ENCODE results near the gene NEB.
"Not testable (repeated sequence)": the region's sequence is repeated elsewhere in the genome, so short reads cannot be mapped to it uniquely, and the experiment has no call there.

Gene NEB

DNA sequence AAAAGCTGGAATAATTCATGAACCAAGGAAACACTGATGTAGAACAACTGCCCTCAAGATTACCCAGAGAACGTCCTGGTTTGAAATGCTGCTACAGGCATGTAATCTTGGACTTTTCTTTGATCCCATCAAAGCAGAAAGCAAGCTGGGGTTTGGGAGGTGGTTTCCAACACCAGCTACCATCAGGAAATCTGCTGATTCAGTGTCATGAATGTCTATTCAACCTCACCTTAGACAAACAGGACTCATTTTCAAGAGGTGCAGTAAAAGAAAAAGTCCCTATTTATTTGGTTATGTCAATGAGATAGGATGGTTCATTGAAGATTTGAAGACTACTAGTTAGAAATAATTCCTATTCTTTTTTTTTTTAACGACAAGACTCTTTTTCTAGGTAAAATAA, 72.7 kb downstream of the NEB start:
- TF ChIP-seq POLR2A (IDR thresholded peaks at IDR 0.05; ENCODE audit: low read depth, low read length) = no peak

DNA sequence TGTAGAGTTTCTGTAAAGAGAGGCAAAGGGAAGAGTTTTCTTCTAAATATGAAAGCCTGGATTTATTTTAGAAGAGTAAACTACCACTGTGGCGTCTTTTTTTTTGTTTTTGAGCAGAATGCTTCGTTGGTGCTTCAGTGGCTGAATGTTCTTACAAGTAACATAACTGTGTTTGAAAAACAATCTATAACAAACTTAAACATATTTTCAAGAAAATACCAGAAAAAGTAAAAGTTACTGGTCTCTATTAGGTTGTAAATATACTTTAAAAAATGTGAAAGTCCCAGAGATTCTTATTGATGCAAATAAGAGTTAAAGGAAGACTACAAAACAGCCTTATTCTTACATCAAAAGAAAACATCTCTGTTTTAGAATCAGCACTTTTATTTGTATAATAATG, 76.2 kb downstream of the NEB start:
- TF ChIP-seq POLR2A (IDR thresholded peaks at IDR 0.05; ENCODE audit: low read depth, low read length) = no peak

More for the DNA sequence above, 72.7 kb downstream of the NEB start:
- DNase-seq (ENCODE audit: insufficient read length, low spot score) = no peak
- FAIRE-seq = no peak

DNA sequence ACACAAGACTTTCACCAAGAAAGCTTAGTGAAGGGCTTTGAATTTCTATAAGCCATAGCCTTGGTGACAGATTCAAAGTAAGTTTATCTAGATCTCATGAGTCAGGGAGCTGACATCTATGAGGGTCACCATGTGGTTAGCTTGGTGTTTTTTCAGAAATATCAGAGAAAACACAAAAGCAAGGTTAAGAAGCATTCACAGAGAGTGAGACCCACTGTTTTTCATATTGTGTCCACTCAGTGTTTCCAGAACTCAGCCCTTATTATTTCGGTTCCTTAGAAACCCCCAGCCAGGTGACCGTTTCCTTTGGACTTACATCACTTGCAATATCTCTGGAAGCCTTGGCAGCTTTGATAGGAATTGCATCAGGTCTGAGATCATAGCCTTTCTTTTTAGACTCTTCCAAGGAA, 76.6 kb downstream of the NEB start:
- DNase-seq (ENCODE audit: insufficient read length, low spot score) (no peak), FAIRE-seq (no peak)
- TF ChIP-seq POLR2A (IDR thresholded peaks at IDR 0.05; ENCODE audit: low read depth, low read length) = no peak

More for the DNA sequence above, 76.2 kb downstream of the NEB start:
- FAIRE-seq (no peak), DNase-seq (ENCODE audit: insufficient read length, low spot score) (no peak)

DNA sequence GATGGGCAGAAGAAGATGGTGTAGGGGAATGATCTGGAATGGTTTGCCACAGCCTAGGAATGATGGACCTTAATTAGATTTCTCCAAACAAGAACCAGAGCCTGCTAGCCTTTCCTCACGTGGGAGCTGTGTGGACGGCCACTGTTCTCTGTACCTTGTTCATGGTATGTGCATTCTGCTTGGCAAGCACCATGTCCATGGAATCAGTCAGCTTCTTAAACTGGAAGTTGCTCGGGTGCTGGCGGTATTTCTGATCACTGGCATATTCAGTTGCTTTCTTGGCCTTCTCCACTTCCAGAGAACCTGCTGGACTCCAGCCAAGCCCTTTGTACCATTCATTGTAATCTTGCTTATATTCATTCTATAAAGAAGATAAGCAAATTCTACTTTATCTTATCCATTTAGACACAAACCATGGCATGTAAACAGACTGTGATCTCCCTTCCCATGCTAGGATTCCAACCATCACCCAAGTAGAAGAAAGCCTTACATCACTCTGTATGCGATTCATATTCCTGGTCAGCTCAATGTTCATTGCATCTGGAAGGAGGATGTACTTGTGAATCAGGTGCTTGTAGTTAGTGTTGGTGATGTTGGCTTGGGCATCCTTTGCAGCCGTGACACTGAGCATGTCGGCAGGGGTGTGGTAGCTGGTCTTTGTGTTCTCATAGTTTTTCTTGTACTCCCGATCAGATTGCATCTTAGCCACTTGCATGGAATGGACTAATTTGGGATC, 78.4 kb downstream of the NEB start:
- DNase-seq (ENCODE audit: insufficient read length, low spot score) (no peak), FAIRE-seq (no peak)
- TF ChIP-seq POLR2A (IDR thresholded peaks at IDR 0.05; ENCODE audit: low read depth, low read length) = no peak

DNA sequence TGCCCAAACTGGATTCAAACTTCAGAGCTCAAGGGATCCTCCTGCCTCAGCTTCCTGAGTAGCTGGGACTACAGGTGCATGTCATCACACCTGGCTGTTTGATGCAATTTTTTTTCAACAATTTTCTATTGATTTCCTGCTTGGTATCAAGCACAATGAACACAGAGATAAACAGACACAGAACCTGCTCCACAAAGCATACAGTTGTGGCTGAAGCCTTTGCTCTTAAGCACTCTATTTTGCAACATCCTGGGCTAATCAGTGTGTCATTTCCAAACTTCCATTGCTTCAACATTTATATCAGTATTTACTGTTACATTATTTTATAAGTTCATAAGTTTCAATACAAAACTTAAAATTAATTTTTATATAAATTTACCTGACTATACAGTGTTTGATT, 79.4 kb downstream of the NEB start:
- DNase-seq (ENCODE audit: insufficient read length, low spot score) = no peak
- FAIRE-seq = no peak
- TF ChIP-seq POLR2A (IDR thresholded peaks at IDR 0.05; ENCODE audit: low read depth, low read length) = no peak

DNA sequence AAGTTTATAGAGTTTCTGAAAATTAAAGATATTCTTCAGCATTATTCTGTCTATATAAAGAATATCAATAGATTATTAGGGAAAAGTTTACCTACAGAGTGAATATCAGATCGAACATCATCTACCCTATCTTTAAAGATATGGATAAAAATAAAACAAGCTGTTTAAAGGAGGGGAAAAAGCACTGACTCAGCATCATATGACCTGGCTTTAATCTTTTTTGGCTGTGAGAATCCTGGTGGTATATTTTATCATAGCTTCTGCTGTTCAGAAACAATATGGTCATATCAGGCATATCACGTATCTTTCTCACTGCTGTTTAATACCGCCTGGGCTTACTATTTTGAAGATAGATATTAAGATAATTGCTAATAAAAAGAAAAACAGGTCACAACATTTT, 80.2 kb downstream of the NEB start:
- no peak for TF ChIP-seq POLR2A (IDR thresholded peaks at IDR 0.05; ENCODE audit: low read depth, low read length)
- FAIRE-seq (no peak), DNase-seq (ENCODE audit: insufficient read length, low spot score) (no peak)

DNA sequence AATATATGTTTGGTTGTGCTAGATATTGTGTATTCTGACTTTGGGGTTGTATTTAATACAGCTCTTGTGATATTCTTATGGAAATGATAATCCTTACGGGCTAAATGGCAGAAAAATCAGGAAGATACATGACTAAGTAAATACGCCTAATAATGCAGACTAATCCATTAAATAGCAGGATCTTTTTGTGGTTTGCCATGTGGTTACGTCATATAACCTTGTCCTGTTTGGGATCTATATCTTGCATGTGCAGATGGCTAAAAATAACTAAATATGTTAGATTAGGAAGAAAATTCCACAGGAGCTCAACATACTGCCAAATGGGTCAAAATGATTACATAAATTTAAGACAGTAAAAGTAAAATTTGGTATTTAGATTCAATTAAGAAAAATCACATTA, 83.0 kb downstream of the NEB start:
- no peak for FAIRE-seq

DNA sequence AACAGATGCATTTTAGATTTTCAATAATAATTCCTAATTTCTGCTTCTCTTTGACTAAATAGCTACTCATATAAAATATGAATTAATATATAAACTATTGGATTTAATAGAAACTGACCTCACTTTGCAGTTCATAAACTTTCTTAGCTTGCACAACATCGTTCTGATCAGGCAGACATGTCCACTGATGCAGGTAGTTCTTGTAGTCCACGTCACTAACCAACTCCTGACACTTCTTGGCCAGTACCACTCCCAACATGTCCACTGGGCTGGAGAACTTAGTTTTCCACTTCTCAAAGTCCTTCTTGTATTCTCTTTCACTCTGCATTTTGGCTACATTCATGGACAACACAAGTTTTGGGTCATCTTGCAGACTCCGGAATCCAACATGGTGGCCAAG, 83.8 kb downstream of the NEB start:
- DNase-seq (ENCODE audit: insufficient read length, low spot score) = no peak
- no peak for TF ChIP-seq POLR2A (IDR thresholded peaks at IDR 0.05; ENCODE audit: low read depth, low read length)
- no peak for FAIRE-seq

More for the DNA sequence above, 83.0 kb downstream of the NEB start:
- no peak for TF ChIP-seq POLR2A (IDR thresholded peaks at IDR 0.05; ENCODE audit: low read depth, low read length)
- DNase-seq (ENCODE audit: insufficient read length, low spot score) = no peak

DNA sequence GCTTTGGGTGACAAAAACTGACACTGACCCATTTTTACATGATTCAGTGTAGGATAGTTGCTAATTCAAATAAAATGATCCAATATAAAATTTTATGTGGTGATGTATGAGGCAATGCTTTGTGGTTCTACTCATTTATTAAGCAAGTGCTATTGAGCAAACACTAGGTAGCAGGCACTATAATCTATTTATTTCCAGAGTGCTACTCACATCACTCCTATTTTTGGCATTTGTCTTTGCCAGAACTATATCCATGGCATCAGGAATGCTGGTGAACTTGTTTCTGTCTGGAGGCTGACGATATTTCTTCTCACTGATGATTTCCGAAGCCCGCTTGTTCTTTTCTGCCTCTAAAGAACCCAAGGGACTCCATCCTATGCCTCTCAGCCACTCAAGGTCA, 84.3 kb downstream of the NEB start:
- FAIRE-seq = no peak
- no peak for TF ChIP-seq POLR2A (IDR thresholded peaks at IDR 0.05; ENCODE audit: low read depth, low read length)
- no peak for DNase-seq (ENCODE audit: insufficient read length, low spot score)

DNA sequence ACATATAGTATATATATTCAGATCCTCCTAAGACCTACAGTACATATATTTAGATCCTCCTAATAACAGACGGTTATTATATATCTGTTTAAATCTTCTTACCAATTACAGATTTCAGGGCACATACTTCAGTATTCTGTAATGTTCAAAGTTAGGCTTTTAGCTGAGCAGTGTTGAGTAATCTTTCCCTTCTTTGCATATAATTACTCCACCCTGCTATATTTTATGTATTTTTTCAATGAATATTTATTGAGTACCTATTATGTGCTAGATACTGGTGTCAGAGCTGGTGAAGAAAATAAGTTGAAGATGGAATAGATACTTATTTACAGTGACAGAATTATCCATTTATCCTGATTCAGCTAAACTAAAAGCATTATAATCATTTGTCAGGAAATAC, 84.9 kb downstream of the NEB start:
- no peak for DNase-seq (ENCODE audit: insufficient read length, low spot score)
- TF ChIP-seq POLR2A (IDR thresholded peaks at IDR 0.05; ENCODE audit: low read depth, low read length) = no peak
- FAIRE-seq = no peak

DNA sequence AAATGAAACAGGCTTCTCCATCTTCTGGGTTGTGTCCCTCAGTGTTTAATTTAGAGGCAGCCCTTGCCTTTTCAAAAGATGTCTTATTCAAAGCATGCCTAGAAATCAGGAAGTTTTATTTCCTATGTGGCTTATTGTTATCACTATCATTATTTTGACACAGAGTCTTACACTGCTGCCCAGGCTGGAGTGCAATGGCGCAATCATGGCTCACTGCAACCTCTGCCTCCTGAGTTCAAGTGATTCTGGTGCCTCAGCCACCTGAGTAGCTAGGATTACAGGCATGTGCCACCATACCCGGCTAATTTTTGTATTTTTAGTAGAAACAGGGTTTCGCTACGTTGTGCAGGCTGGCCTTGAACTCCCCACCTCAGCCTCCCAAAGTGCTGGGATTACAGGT, 87.8 kb downstream of the NEB start:
- FAIRE-seq; DNase-seq (ENCODE audit: insufficient read length, low spot score): not testable (repeated sequence)

DNA sequence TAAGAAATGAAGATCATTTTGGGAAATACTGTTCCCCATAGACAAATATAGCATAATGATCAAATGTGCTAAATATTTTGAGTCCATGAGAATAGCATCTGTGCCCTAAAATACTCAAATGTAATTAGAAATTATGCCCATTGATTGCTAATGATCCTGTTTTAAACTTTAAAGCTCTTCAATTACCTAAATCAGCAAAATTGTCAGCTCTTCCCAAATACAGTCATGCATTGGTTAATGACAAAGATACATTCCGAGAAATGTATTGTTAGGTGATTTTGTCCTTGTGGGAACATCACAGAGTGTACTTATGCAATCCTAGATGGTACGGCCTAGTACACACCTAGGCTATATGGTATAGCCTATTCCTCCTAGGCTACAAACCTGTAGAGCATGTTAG, 89.7 kb downstream of the NEB start:
- no peak for FAIRE-seq
- no peak for TF ChIP-seq POLR2A (IDR thresholded peaks at IDR 0.05; ENCODE audit: low read depth, low read length)

DNA sequence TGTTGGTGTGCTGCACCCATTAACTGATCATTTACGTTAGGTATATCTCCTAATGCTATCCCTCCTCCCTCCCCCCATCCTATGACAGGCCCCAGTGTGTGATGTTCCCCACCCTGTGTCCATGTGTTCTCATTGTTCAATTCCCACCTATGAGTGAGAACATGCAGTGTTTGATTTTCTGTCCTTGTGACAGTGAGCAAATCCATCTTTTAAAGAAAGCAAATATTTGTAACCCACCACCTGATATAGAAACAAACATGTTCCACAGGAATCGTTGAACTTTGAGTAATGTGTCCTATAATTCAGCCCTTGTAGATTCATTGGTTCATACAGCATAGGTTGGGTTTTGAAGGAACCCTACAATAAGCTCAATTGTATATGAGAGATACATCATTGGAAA, 92.4 kb downstream of the NEB start:
- not testable (repeated sequence) for FAIRE-seq; DNase-seq (ENCODE audit: insufficient read length, low spot score)

More for the DNA sequence above, 89.7 kb downstream of the NEB start:
- no peak for DNase-seq (ENCODE audit: insufficient read length, low spot score)

DNA sequence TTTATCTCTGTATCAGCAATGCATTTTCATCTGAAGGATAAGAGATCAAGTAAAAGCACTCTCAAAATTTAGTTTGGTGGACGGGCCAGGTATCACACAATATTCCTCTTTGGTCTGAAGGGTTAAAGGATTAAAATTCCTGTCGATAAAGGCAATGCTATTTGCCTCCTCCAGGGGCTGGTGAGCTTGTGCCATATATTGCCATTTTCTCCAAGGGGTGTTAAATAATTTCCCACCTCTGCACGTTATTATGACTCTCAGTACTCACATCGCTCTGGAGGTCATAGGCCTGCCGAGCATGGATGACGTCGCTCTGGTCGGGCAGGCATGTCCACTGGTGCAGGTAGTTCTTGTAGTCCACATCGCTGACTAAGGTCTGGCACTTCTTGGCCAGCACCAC, 94.2 kb downstream of the NEB start:
- FAIRE-seq (no peak), DNase-seq (ENCODE audit: insufficient read length, low spot score) (no peak)
- TF ChIP-seq POLR2A (IDR thresholded peaks at IDR 0.05; ENCODE audit: low read depth, low read length) = no peak

DNA sequence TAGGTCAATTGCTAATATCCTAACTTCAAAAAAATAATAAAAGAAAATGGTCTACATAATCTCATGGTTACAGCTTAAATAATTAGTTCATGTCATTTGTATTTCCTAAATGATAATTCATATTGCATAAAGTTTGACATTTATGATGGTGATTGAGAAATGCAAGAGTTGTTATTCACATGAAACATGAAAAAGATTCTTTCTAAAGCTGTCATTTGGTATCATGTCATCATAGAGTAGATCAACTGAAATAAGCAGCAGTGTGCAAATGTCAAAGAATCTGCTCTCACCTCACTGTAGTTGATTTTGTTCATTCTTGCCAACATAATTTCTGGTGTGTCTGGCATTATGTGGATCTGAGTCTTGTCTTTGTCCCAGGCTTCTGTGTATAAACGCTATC, 95.3 kb downstream of the NEB start:
- FAIRE-seq = no peak
- TF ChIP-seq POLR2A (IDR thresholded peaks at IDR 0.05; ENCODE audit: low read depth, low read length) = no peak
- DNase-seq (ENCODE audit: insufficient read length, low spot score) = no peak

Data from H54 (cell line).